Esophagus muscularis mucosa (tissue), 4 donors: ENCODE measurements around the gene SORCS2. TPM values are rescaled to one million over a fixed set of nuclear protein-coding genes. Genes with fewer than 3 reads are reported as not detected.

Experiments
- DNase-seq: peaks from one replicate; pipeline ENCODE4 v3.0.0-alpha.2; 2017; ENCODE audit errors: extremely low spot score
- H3K27ac ChIP-seq, 4 donors: fragments of 200-600 bp; sonication (generic); replicated peaks in 1 of 4; 1 replicate in 3 of 4; 2 replicates in 1 of 4; pipeline ENCODE4 v1.5.1; 2016 to 2019; ENCODE audit warnings: mild to moderate bottlenecking in 1 of 4
- H3K27me3 ChIP-seq, 4 donors: fragments of 200-600 bp; sonication (generic); one replicate each; pipeline versions ENCODE4 v1.5.1 to v1.6.0; 2016 to 2019
- H3K36me3 ChIP-seq, 4 donors: fragments of 200-600 bp; sonication (generic); one replicate each; pipeline ENCODE4 v1.5.1; 2016 to 2019
- H3K4me1 ChIP-seq, 4 donors: fragments of 200-600 bp; sonication (generic); one replicate each; pipeline ENCODE4 v1.5.1; 2016 to 2019
- H3K4me3 ChIP-seq, 4 donors: fragments of 200-600 bp; sonication (generic); 1 replicate in 2 of 4; 2 replicates in 2 of 4; pipeline ENCODE4 v1.5.1; 2016 to 2019; ENCODE audit warnings: mild to moderate bottlenecking in 4 of 4, moderate library complexity in 1 of 4
- H3K9me3 ChIP-seq, 4 donors: fragments of 200-600 bp; sonication (generic); 1 replicate in 3 of 4; 2 replicates in 1 of 4; pipeline ENCODE4 v1.5.1; 2016 to 2019
- CTCF ChIP-seq, 3 experiments: fragments of 200-600 bp in 2 of 3; fragments of 450-650 bp in 1 of 3; sonication (generic) in 2 of 3; IDR thresholded peaks; one replicate each; pipeline ENCODE4 v1.5.1; 2017 to 2019; ENCODE audit warnings: antibody characterized with exemption in 3 of 3, mild to moderate bottlenecking in 2 of 3, moderate library complexity in 1 of 3
- EP300 ChIP-seq: sonication (generic); formaldehyde crosslinking; IDR thresholded peaks from one replicate; pipeline ENCODE4 v1.6.1; 2017; ENCODE audit warnings: antibody characterized with exemption
- POLR2A ChIP-seq: fragments of 450-650 bp; IDR thresholded peaks from one replicate; pipeline ENCODE4 v1.6.1; 2017; ENCODE audit warnings: antibody characterized with exemption, moderate library complexity, mild to moderate bottlenecking, low read depth
- POLR2AphosphoS5 ChIP-seq, 2 donors: sonication (generic); formaldehyde crosslinking; IDR thresholded peaks; one replicate each; pipeline ENCODE4 v1.6.1; 2017; ENCODE audit warnings: antibody characterized with exemption in 2 of 2
- WGBS: methylation state at CpG from one replicate; pipeline ENCODE4 v1.1.5; 2018; 5-methylcytosine and 5-hydroxymethylcytosine counted together
- intact Hi-C: fragments of 100-400 bp; cut with DNase I; formaldehyde crosslinking; loops from one replicate; pipeline ENCODE4 v1.15.1; 2023
- total RNA-seq, 4 donors: library from RNA; depleted of rRNA; stranded (reverse); fragments of >200 nt; gene quantifications; one replicate each; pipeline versions ENCODE4 v1.1.0 to v1.2.1, GENCODE V29; 2016

The SORCS2 gene
- total RNA-seq, 4 donors from 2014 or later: 3.3 to 10.1 (median 4.3) TPM

GRCh38 chr4:7498446-7499200 is 306.3 kb downstream of the SORCS2 start:
- no peak for DNase-seq
- Histone ChIP-seq H3K36me3 (no peaks in the 10 kb centered on the region), H3K4me3 (no peak overlapping the region), H3K27me3 (no peaks in the 10 kb centered on the region), H3K4me1 (peaks cover 0 to 15% (median 9%) of the 10 kb centered on the region in 4 donors), H3K27ac (no peak overlapping the region), H3K9me3 (no peaks in the 10 kb centered on the region)
- no peak for TF ChIP-seq CTCF (IDR thresholded peaks at IDR 0.05)
- no peak for TF ChIP-seq EP300
- no peak for TF ChIP-seq POLR2AphosphoS5 (IDR thresholded peaks at IDR 0.05)
- intact Hi-C loops: no loop called here
- 65% methylated on average over 10 of the region's 16 CpGs for WGBS

GRCh38 chr4:7499661-7500060 is 307.3 kb downstream of the SORCS2 start:
- WGBS: 86% methylated on average over 7 of the region's 16 CpGs
- no peak for DNase-seq
- Histone ChIP-seq H3K9me3 (no peaks in the 10 kb centered on the region), H3K4me1 (peaks cover 0 to 15% (median 9%) of the 10 kb centered on the region in 4 donors), H3K27me3 (no peaks in the 10 kb centered on the region), H3K4me3 (no peak overlapping the region), H3K27ac (no peak overlapping the region), H3K36me3 (no peaks in the 10 kb centered on the region)
- TF ChIP-seq EP300: no peak
- TF ChIP-seq CTCF (IDR thresholded peaks at IDR 0.05): no peak
- no peak for TF ChIP-seq POLR2AphosphoS5 (IDR thresholded peaks at IDR 0.05)
- TF ChIP-seq POLR2A: no peak
- intact Hi-C loops: no loop called here

- intact Hi-C loops: no loop called here
- TF ChIP-seq POLR2A (no peak), EP300 (no peak), POLR2AphosphoS5 (IDR thresholded peaks at IDR 0.05) (no peak), CTCF (IDR thresholded peaks at IDR 0.05) (no peak)
- Histone ChIP-seq H3K36me3 (no peaks in the 10 kb centered on the region), H3K27ac (no peak overlapping the region), H3K4me3 (no peak overlapping the region), H3K9me3 (no peaks in the 10 kb centered on the region), H3K4me1 (peaks cover 0 to 14% (median 9%) of the 10 kb centered on the region in 4 donors), H3K27me3 (no peaks in the 10 kb centered on the region)
- no peak for DNase-seq
- WGBS: 64% methylated on average over 10 of the region's 10 CpGs
Measured at GRCh38 chr4:7500404-7500803, 308.1 kb downstream of the SORCS2 start.

- intact Hi-C loops: no loop called here
- H3K36me3 ChIP-seq: no peaks in the 10 kb centered on the region
- H3K27me3 ChIP-seq: no peaks in the 10 kb centered on the region
- TF ChIP-seq EP300 (no peak), POLR2A (no peak), CTCF (IDR thresholded peaks at IDR 0.05) (no peak), POLR2AphosphoS5 (IDR thresholded peaks at IDR 0.05) (no peak)
- H3K4me3 ChIP-seq: no peak overlapping the region
- H3K27ac ChIP-seq: no peak overlapping the region
- 87% methylated on average over 11 of the region's 11 CpGs for WGBS
- DNase-seq: no peak
- H3K4me1 ChIP-seq: peaks cover 0 to 5% (median 2%) of the 10 kb centered on the region in 4 donors
- no peaks in the 10 kb centered on the region for H3K9me3 ChIP-seq
Measured at GRCh38 chr4:7501314-7501713, 309.0 kb downstream of the SORCS2 start.

- Histone ChIP-seq H3K4me3 (no peak overlapping the region), H3K36me3 (no peaks in the 10 kb centered on the region), H3K9me3 (no peaks in the 10 kb centered on the region), H3K27ac (no peak overlapping the region), H3K27me3 (no peaks in the 10 kb centered on the region), H3K4me1 (no peaks in the 10 kb centered on the region)
- intact Hi-C loops: no loop called here
- no peak for DNase-seq
- 68% methylated on average over 7 of the region's 11 CpGs for WGBS
- TF ChIP-seq CTCF (IDR thresholded peaks at IDR 0.05) (no peak), EP300 (no peak), POLR2A (no peak), POLR2AphosphoS5 (IDR thresholded peaks at IDR 0.05) (no peak)
Measured at GRCh38 chr4:7501873-7502272, 309.5 kb downstream of the SORCS2 start.
